ENCODE results near the gene CPA1.

The CPA1 gene

DNA sequence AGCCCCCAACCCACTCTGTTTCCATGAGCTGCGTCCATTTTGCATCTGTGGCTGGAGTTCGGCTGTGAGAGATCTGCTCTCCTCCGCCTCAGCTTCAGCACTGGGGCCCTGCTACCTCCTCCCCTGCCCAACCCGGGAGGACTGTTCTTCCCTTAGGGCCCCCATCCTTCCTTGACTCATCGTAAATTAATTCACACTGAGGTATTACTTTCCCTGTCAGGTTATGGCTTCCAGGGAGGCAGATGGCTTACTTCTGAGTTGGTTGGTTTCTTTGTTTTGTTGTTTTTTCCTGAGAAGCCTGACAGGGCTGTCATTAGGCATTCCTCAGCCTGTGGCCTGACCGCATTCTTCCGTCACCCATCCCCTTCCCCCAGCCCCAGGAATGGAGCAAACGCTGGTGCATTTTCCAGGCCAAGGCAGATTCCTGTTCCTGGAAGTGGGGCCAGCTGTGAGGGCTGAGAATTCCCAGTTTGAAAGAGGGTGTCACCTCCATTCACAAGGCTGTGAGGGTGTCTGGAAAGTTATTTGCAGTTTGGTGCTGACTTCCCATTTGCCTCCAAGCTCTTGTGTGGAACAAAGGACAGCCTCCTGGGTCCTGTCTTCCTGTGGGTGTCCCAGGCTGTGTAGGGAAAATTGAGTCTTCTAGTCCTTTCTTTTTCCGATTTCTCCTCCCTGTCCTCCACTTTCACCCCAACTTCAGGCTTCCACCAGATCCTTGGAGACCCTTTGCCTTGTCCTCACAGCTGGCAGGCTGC lies 24.0 kb upstream of the CPA1 start:
- no peak for DNase-seq

DNA sequence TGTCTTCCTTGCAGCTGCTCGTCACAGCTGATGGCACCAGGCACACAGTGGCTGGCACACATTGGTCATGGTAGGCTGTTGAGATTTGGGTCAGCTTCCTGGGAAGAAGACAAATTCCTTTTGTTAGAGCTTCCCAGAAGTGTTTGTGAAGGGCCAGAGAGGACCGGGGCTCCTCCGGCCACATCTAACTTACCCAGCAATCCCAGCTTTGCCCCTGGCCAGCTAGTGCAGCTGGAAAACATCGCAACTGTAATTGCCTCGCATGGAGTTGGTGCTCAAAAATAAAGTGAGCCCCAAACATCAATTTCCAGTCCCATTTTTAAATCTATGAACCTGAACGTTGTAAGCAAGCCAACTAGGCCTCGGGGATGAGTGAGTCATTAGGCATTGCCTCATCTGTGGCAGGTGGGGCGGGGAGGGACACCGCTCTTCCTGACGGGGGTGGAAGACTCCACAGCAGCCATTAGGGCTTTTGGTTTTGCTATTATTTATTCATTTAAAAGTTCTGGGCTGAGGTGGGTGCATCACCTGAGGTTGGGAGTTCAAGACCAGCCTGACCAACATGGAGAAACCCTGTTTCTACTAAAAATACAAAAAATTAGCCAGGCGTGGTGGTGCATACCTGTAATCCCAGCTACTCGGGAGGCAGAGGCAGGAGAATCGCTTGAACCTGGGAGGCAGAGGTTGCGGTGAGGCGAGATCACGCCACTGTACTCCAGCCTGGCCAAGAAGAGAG lies 23.2 kb upstream of the CPA1 start:
- no peak for DNase-seq

DNA sequence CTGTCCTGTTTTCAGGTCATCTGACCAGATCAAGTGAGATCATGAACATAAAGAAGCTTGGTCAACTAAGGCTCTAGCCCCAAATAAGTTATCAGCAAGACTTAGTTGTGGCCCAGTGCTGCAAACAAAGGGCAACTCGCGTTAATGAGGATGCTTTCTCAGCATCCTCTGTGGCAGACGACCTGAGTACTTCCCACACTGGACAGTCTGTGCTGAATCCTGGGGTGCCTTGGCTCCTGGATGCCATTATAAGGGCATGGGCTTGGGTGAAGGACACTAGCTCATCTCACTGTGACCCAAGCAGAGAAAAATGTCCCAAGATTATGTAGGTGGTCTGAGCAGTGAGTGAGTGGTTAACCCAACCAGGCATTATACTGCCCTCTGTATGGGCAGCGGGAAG lies 21.8 kb upstream of the CPA1 start:
- DNase-seq, result no peak

DNA sequence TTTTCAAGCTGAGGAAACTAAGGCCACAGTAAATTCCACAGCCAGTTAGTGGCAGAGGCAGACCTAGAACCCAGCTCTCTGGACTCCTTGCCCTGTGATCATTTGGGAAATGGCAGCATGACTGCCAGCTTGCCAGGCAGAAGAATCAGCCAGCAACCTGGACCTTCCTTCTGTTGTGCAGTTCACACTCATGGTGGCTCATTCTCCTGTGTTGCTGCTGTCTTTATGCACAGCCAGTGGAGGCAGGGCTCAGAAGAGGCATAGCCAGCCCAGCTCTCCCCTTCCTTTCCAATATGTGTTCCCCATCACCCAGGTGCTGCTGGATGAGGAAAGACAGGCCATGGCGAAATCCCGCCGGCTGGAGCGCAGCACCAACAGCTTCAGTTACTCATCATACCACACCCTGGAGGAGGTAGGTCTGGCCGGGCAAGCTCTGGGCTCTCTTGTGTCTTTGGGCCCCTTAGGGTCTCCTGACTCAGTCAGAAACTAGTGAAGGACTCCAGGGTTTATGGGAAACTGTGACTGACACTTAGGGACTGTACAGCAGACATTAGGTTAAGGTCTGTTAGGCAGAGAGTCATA lies 20.9 kb upstream of the CPA1 start:
- no peak for DNase-seq

DNA sequence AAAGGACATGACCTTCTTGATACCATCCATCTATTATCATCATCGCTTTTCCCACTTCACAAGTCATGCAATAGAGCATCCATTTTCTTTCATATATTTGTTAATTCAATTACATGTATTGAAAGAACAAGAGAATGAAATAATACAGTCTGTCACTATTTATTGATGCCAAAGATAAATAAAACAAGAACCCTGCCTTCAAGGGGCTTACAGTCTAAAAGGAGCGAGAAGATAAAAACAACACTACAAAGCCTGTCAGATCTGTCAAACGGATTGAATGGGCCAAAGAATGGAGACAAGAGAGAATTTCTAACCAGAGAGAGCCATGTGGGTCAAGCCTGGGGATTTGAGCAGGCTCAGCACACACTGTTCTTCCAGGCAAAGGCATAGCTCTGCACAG lies 19.8 kb upstream of the CPA1 start:
- DNase-seq, result no peak

DNA sequence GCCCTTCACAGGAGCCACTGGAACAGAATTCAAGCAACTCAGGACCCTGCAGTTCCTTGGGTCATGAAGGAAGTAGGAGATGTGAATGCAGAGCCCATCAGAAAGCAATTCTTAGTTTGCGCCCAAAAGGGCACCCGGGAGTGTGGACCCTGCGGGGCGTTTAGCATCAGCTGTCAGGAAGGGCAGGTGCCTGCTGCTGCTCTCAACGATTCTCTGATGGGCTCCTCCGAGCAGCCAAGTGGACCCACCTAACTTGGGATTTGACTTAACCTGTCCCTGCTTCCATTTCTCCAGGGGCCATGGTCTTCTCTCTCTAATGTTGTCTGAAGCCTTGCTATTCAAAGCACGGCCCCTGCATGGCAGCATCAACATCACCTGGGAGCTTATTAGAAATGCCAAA lies 18.6 kb upstream of the CPA1 start:
- no peak for DNase-seq

DNA sequence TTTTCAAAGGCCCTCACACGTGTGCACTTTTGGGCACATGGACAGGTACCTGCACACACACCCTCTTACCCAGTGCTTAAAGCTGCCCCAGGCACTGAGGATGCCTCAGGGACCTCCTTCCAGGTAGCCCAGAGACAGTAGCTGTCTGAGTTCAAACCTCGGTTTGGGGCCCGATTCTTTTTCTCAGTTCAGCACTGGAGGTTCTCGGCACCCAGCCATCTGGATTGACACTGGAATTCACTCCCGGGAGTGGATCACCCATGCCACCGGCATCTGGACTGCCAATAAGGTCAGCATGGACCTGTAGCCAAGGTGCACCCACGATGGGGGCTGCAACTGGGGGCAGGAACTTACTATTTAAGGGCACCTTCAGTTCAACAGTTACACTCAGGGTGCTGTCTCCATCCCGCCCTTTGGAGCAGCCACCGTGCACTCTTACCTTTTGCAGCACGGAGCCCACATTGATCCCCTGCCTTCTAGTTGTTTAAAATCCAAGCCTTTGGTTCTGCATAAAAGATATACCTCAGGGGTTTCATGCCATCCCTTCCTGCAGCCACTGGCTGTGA lies 18.0 kb upstream of the CPA1 start:
- no peak for DNase-seq

DNA sequence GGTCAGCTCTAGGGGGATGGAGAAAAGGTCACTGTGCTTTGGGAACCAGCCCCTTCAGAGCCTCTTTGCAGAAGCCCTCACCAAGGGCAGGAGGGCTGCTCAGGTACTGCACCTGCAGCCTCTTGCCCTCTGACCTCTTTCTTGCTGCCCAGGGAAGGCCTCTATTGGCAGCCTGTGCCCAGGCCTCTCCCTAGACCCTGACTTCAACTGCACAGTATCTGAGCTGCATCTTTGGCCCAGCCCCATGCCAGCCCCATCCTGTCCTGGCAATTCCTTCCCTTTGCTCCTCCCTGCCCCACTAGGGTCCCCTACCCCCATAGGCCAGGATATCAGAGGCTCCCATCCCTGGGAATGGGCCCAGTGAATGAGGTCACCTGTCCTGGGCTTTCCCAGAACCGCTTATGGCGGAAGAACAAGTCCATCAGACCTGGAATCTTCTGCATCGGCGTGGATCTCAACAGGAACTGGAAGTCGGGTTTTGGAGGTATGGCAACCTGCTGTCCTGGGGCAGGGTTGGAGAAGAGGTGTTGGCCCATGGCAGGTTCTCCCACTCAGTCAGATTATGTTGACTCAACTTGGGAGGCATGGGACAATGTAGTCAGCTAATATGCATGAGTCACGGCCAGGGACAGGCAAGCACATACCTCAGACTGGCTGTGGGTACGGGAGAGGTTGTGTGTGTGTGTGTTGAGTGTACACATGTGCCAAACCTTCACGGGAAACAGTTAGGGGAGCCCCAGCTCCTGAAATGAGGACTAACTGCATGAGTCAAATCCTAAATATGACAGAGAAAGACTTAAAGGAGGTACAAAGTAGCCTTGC lies 17.1 kb upstream of the CPA1 start:
- DNase-seq, result no peak

DNA sequence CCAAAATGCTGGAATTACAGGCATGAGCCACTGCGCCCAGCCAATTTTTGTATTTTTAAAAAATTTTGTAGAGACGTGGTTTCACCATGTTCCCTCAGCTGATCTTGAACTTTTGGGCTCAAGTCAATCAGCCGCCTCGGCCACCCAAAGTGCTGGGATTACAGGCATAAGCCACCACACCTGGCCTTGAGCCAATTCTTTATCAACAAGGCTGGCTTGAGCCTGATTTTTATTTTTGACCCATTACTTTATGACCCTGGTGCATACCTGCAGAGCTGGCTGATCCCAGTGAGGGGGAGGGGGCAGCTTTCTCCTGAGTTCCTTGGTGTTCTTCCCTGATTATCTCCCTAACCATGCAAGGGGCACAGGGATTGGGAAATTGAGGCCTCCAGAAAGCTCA lies 15.8 kb upstream of the CPA1 start:
- no peak for DNase-seq

DNA sequence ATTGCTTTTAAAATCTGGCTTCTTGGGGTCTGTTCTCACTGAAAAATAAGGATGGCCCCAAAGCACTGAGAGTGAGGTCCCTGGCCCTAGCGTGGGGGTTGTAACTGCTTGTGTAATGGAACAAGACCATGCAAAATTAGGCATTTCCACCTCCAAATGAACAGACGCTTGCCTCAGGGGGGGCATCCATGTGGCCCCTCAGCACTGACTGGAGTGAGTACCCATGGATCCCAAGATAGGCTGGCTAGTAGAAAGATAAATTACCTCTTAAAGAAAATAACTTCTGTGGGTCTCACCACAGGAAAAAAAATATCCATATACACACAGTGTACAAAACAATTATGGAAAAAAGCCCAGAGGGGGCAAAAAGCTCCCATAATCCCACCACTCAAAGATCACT lies 15.2 kb upstream of the CPA1 start:
- DNase-seq, result no peak

DNA sequence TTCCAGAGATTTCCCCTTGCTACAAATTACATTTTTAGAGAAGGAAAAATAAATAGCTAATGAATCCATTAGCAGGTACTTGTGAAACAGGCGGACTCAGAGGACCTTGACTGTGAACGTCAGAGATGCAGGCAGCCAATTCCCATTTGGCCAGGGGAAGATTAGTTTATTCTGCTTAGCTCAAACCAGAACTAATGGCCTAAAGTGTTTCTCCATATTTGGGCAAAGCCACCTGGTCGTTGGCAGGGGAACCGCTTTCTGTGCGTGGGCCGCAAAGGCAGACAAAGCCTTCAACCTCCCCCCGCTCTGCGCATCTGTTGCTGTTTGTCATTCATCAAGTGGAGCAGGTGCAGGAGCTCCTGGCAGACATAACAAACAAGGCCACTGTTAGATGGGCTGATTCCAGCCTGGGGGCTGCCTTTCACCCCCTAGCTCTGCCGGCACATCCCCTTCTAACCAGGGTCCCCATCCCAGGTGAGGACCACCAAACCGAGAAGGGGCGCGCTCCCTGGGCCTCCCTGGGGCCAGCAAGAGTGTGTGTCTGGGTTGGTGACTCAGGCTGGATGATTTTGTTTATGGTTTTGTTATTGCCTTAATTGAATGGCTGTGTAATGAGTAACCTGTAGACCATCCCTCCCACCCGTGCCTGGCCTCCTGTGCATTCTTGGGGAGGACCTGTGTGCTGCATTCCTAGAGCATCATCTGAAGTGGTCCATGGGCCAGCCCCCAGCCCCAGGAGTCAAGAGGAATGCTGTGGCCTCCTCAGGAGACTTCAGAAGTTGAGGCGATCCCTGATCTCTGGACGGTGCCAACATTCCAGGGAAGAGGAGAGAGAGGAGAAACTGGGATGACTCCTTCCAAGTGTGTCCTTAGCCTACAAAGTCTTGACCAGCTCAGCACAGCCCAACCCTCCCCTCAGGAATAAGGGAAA lies 14.5 kb upstream of the CPA1 start:
- peak; percentile 99 for DNase-seq

DNA sequence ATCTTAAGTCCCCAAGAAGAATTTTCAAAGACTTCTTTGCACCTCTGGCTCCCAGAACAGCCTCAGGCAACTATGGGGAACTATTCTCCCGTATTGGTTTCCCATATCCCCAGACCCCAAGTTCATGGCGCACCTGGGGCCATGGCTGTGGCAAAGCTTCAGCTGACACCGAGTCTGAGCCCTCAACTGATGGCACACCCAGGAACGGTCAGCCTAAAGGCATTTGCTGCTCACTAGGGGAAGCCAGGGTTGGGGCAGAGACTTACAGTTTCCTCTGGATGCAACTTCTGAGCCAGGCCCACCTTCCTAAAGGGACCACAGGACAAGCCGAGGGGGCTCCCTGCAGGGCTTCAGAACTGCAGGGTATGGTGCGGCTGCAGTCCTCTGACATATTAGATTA lies 13.7 kb upstream of the CPA1 start:
- DNase-seq, result no peak

DNA sequence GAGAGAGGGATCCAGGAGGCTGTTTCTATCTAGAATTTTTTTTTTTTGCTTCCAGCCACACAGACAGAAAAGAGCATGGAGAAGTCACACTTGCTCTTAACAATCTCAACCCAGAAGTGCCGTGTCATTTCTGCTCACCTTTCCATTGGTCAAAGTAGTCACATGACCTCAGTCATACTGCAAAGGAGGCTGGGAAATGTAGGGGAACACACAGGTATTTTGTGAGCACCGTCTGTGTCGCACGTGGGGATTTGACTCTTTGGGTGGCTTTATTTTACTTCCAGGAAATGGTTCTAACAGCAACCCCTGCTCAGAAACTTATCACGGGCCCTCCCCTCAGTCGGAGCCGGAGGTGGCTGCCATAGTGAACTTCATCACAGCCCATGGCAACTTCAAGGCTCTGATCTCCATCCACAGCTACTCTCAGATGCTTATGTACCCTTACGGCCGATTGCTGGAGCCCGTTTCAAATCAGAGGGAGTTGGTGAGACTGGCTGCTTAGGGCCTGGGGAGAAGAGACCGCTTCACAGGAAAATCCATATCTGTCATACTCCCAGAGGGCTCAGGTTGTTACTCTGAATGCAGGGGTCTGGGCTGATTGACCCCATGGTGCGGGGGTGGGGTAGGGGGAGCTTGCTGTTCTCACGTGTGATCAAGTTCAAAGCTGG lies 13.1 kb upstream of the CPA1 start:
- DNase-seq, result peak; percentile 78

DNA sequence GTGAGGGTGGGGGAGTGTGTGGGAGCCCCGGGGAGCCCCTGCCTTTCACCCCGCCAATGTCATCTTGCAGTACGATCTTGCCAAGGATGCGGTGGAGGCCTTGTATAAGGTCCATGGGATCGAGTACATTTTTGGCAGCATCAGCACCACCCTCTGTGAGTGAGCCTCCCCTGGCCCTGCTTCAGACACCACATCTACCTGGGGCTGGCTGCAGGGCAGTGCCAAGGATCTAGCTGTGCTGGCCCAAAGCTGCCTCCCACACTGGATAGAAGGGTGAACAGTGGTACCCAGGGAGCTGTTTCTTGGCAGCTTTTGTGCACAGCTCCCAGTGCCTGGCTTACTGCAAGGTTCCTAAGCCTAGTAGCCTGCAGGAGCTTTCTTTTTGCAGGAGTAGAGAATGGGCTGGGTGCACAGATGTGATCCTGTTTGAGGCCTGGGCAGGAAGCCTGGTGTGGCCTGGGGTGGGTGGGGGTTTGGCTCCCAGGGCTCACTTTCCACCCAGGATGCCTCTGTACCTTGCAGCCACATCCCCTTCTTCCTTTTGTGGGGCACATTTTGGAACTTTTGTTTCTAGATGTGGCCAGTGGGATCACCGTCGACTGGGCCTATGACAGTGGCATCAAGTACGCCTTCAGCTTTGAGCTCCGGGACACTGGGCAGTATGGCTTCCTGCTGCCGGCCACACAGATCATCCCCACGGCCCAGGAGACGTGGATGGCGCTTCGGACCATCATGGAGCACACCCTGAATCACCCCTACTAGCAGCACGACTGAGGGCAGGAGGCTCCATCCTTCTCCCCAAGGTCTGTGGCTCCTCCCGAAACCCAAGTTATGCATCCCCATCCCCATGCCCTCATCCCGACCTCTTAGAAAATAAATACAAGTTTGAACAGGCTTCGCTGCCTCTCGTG lies 12.2 kb upstream of the CPA1 start:
- DNase-seq, result no peak

DNA sequence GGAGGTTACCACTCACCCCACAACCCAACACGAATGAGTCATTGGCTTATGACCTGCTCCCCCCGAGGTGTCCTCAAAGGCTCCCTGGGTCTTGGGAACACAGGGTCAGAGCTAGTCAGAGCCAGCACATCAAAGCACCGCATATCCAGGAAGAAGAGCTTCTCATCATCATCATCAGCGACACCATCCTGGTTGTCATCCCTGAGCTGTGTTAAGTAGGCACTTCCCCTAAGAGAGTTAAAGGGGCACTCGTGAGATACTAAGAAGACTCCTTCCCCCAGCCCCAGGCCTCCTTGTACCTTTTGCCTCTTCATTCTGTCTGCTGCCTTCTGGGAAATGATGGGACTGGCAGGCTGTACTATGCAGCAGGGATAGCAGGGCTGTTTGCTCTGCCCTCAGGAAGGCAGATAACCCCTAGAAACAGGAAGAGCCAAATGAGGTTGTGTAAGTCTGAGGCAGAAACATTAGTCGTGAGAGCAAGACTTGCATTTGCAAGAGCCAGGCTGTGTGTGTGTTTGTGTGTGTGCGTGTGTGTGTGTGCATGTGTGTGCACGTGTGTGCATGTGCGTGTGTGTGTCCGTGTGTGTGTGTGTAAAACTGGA lies 11.1 kb upstream of the CPA1 start:
- DNase-seq, result no peak

DNA sequence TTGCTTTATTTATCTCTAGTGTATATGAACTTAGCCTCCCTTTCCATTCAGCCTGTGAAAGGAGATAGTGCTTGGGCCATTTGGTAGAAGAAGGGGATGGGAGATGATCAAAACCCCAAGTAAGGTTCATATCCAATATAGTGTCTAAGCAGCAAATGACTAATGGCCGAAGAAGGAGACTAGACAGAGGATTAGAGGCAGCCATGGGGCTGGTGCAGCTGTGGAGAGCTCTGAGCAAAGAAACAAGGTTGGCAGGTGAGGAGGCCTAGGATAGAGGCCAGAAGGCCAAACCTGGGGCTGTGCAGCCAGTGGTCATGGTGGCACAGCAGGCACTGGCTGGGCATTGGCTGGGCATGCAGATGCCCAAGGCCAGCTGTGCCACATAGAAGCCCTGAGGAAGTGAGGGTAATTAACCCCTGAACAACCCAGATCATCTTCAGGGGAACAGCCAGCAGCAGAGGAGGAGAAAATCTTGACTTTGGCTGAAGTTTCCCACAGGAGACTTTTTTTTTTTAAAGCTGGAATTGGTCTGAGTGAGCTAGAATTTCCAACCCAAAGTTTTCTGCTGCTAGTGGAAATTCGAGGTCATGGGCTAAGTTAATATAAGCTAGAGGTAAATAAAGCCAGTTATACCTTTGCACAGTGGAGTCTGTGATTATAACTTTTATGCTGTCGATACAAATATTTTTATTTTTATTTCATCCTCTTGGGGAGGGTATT lies 10.3 kb upstream of the CPA1 start:
- no peak for DNase-seq

DNA sequence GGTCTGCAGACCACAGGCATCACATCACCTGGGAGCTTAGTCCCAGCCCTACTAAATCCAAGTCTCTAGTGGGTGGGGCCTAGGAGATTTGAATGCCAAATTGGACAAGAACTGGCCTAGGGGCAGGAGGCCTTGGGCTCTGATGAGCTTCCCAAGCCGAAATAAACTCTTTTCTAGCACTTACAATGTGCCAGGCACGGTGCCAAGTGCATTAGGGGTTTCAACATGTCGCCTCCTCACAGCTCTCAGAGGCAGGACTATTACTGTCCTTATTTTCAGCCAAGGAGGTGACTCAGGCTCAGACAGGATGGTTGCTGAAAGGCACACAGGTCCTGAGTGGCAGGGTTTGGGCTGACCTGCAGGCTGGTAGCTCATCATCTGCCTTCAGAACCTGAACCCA lies 9.2 kb upstream of the CPA1 start:
- no peak for DNase-seq

DNA sequence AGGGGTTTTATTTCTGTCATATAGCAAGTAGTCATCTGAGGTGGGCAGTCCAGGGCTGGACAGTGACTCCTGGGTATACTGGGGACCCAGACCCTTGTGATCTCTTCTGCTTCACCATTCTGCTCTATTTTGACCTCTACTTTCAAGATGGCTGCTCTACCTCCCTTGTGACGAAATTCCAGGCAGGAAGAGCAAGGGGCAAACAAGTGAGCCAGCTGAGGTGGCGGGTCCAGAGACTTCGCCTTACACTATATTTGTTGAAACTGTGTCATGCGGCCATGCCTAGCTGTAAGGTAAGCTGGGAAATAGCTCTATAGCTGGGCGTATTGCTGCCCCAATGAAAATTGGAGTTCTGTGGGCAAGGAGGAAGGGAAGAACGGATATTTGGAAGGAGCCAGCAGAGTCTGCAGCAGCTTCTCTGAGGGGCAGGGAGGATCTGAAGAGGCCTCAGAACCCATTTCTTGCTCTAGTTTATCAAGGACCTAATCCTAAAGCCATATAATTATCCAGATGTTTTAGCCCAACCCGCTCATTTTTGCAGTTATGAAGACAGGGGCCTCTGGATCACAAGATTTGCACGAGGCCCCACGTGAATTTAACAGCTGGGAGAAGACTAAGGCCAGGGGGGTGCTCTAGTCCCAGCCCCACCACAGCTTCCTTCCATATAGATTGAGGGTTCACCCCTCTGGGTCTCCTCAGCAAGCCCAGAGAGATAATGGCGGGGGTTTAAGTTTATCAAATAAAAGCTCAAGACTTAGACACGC lies 7.7 kb upstream of the CPA1 start:
- DNase-seq, result no peak

Data from SHP77 treated with DMSO at 0.1 percent for 48 hours (cell line).